GM18858 (cell line): ENCODE data around the gene PAPOLA.

ENCODE experiments used
- ATAC-seq: cut with Tn5 transposase; IDR thresholded peaks from one replicate; pipeline ENCODE4 v1.9.1; 2021; ENCODE audit not compliant: unreplicated experiment

Gene PAPOLA

DNA sequence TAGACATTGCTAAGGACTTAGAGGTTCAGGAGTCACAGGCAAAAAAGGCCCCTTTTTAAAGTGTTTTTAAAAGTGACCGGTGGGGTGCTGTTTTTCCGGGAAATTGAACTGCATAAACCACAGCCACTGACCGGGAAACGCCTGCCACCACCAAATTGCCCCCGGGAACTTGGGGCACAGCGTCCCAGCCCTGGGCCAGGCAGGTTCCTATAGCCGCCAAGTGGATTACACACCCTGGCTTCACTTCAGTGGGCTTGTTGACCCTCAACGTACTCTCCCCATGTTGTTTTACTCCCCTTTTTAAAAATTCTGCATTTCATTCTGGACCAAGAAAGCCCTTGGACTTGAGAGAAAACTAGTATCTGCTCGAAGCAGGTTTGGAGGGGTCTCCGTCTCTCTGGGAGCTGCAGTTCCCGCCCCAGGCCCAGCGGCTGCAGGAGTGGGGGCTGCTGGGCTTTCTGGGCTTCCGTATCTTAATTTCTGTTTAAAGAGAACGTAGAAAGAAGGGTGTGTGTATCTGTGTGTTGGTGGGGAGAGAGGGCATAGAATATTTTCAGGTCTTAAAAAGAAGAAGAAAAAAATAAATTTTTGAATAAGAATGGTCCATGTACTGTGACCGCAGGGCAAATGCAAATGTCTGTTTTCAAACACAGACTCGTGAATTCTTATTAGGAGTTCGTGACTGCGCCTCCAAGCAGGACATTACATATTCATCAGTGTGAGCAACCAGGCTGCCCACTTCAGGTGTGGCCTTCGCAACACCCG is 82.9 kb downstream of the PAPOLA start:
- ATAC-seq, result no peak

DNA sequence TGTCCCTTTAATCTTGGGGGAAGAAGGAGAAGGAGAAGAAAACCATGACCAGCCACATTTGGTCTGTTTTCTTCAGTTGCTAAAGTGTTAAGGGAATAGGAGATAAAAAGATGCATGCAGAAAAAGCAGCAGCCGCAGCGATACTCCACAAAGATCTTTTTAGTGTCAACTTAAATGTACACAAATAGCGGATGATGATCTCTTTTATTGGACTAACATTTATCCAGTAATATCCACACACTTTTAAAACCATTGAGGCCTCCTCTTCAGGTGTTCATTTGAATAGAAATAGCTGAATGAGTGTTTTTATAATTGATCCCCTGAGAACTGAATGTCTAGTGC is 83.5 kb downstream of the PAPOLA start:
- no peak for ATAC-seq

- no peak for ATAC-seq
These were observed 83.9 kb downstream of the PAPOLA start for GRCh38 chr14:96586056-96586455.

GRCh38 chr14:96586921-96587822 is 85.0 kb downstream of the PAPOLA start:
- no peak for ATAC-seq

DNA sequence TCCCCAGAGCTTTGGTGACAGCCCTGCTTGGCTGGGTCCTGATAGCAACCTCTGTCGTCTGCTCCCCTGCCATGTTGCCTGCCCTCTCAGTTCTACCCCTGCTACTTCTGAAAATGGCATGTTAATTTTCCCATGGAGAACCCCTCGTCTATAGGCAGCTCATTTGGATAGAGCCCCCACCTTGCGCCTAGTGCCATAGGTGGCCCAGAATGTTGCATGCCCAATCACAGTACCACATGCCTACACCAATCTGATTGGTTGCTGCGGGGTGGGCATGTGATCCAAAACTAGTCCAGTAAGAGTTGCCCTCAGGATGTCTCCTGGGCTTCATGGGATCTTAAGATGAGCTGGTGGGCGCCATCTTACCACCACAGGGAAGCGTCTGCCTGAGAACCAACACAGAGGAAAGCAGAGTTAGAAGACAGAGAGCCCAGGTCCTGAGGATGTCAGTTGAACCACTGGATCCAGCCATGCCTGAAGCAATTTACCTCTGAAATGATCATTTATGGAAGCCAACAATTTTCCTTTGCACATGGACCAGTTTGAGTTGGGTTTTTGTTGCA is 85.7 kb downstream of the PAPOLA start:
- ATAC-seq, result no peak

- no peak for ATAC-seq
These were observed 86.5 kb downstream of the PAPOLA start for GRCh38 chr14:96588410-96589257.

DNA sequence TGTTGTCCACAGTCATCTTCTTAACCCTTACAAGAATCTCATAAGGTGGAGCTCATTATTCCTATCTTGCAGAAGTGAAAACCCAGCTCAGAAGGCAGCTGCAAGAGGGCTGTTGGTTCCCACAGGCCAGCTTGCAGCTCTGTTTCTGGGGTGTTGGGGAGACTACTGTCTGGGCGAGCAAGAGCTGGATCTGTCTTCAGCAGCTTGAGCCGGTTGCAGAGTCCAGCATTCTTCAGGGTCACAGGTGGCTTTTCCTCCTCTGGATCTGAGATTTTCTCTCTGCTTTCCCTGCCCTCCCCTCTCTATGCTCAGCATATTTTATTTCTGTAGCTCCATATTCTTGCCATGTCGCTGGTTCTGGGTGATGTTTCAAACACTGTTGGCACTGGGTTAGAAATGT is 87.4 kb downstream of the PAPOLA start:
- no peak for ATAC-seq

DNA sequence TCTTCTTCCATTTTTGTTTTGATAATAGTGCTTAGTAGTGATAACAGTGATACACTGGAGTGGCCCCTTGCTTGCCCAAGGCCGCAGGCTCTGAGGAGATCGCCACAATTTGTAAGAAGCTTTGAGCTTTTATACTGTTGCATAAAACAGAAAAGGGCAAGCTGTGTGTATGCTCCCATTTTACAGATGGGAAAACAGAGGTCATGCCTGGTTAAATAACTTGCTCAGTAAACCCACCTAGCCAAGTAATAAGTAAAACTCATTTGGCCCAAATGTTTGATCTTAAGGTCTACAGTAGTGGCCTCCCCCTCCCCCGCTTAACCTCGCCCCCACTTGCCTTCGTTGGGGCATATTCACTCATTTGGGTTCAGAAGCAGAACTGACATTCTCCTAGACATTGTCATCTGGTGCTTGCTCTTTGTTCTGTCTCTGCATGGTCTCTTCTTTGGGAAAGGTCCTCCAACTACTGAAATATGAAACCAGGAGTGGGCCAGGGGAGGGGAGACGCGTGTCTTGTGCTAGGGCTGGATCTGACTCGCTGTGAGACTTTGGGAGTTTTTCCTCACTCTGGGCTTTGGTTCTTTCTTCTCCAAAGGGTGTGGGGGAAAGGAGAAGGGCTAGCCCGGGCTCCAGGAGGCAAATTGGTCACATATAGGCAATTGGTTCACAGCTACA is 88.1 kb downstream of the PAPOLA start:
- no peak for ATAC-seq

- no peak for ATAC-seq
These were observed 90.6 kb downstream of the PAPOLA start for GRCh38 chr14:96592591-96593386.

DNA sequence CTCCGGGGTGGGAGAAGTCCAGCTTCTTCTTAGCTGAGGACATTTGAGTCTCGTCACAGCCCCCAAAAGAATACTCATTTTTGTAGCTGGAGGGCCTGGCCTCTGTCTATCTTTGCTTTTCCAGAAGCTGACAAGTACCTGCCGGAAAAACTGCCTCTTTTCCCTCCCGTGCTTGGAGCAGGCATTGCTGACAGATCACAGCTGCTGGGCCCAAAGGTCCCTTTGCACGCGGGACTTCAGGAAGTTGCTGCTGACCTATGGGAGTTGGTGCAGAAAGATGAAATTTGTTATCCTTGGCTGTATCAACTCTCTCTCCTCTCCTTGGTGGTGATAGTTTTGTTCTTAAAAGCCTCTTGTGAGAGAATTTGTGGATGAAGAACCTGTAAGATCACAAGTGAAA is 92.8 kb downstream of the PAPOLA start:
- no peak for ATAC-seq

- no peak for ATAC-seq
These were observed 95.5 kb downstream of the PAPOLA start for GRCh38 chr14:96597680-96598079.

- no peak for ATAC-seq
These were observed 96.2 kb downstream of the PAPOLA start for GRCh38 chr14:96598332-96598928.

GRCh38 chr14:96599076-96599475 is 96.9 kb downstream of the PAPOLA start:
- ATAC-seq, result no peak

- no peak for ATAC-seq
These were observed 100.0 kb downstream of the PAPOLA start for GRCh38 chr14:96602186-96602585.

DNA sequence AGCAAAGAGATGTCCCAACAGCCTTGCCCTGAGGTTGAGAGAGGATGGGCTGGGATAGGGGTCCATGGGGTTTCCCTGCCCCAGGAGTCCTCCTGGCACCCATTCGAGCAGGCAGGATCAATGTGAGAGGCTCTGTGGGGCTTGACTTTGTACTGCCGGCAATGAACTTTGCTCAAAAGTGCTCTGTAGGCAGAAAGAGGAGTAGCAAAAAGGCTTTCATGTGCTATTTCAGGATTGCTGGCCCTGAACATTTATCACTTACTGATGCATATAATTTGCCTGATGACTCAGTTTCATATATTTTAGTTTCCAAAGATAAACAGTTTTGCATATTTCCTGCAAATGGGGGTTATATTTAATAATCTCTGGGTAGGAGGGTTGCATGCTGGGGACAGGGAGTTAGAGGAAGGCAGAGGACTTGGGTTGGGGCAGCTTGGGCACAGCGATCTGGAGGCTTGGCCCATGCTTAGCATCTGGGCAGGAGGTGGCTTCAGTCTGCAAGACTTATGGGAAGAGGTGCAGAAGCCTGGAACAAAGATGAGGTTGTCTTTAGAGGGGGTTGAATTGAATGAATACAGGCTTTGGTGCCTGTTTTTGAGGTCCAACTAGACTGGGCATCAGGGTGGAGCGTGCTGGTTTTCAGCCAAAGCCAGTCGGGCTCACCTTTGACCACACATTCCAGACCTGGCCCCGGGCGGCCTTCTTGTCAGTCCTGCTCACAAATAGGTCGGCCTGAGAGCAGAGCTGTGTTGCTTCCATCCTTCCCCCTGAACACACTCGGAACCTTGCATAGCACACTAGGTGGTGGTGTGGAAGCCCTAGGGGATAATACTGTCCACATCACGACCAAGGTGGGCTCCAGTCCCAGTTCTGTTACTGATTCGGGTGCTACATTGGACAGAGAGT is 101.4 kb downstream of the PAPOLA start:
- no peak for ATAC-seq

DNA sequence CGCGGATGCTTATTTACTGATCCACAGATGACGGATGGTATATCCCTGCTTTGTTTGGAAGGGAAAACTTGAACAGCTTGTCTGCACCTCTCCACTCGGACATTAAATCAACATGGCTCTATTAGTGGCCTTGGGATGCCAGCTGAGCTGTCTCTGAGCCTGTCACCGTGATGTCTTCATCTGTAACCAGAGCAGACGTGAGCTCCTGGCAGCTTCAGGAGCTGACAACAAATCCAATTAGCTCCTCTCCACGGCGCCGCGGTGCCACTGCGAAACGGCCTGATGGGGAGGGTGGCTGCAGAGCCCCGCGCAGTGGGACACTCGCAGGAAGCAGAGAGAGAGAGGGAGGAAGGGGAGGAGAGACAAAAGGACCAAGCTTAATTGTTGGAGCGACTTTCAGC is 112.3 kb downstream of the PAPOLA start:
- ATAC-seq, result no peak

DNA sequence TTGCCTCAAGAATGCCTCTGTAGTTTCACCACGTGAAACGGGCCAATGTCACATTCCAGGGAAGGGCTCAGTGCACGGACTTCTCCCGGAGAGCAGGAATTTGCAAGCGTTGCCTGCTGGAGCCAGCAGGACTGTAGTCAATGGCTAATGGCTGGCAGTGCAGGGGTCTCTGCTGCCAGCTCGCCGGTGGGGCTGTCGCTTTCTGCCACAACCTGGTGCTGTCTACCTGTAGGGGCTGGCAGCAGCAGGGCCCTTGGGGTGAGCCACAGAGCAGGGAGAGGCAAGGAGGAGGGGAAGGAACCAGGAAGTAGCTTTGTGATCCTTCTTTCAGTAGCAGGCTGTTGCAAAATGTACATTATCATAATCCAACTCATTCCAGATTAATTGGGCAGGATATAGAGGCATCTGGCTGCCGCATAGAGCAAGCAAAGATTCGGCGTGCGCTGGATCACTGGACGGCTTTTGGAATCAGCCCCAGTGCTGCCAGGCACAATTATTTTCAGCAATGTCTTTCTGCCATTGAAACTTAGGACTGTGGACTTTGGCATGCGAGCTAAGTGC is 114.1 kb downstream of the PAPOLA start:
- ATAC-seq, result no peak
